HG03064 (cell line): ENCODE results near the gene SEMA3B.
"Not testable (repeated sequence)": the region's sequence is repeated elsewhere in the genome, so short reads cannot be mapped to it uniquely, and the experiment has no call there.

ENCODE experiments used
- ATAC-seq: cut with Tn5 transposase; IDR thresholded peaks from one replicate; pipeline ENCODE4 v1.9.1; 2021; ENCODE audit warnings: low read depth; ENCODE audit not compliant: unreplicated experiment

SEMA3B gene

GRCh38 chr3:50270422-50271224 lies 1.7 kb downstream of the SEMA3B start:
- no peak for ATAC-seq

GRCh38 chr3:50271314-50271936 lies 2.5 kb downstream of the SEMA3B start:
- no peak for ATAC-seq

- not testable (repeated sequence) for ATAC-seq
Observed at GRCh38 chr3:50272538-50272910, 3.6 kb downstream of the SEMA3B start.

- peak; percentile 67 for ATAC-seq
Observed at GRCh38 chr3:50272911-50273688, 4.2 kb downstream of the SEMA3B start.

- no peak for ATAC-seq
Observed at GRCh38 chr3:50273689-50274065, 4.7 kb downstream of the SEMA3B start.

GRCh38 chr3:50274371-50275104 lies 5.6 kb downstream of the SEMA3B start:
- no peak for ATAC-seq

- ATAC-seq, result no peak
Observed at GRCh38 chr3:50275141-50275995, 6.4 kb downstream of the SEMA3B start.

GRCh38 chr3:50275996-50276761 lies 7.2 kb downstream of the SEMA3B start:
- ATAC-seq, result no peak

GRCh38 chr3:50276762-50277101 lies 7.8 kb downstream of the SEMA3B start:
- ATAC-seq, result no peak

- ATAC-seq, result no peak
Observed at GRCh38 chr3:50278123-50278879, 9.4 kb downstream of the SEMA3B start.

GRCh38 chr3:50278880-50279224 lies 9.9 kb downstream of the SEMA3B start, which contains the start of gene LSMEM2:
TSS of gene LSMEM2 (plus strand) at chr3:50279087. CDS start at chr3:50279114, 27 bp downstream.
- ATAC-seq, result no peak

GRCh38 chr3:50279255-50280016 lies 10.5 kb downstream of the SEMA3B start:
- ATAC-seq, result no peak

- not testable (repeated sequence) for ATAC-seq
Observed at GRCh38 chr3:50284121-50284520, 15.2 kb downstream of the SEMA3B start.

GRCh38 chr3:50286322-50287227 lies 17.6 kb downstream of the SEMA3B start:
- no peak for ATAC-seq

GRCh38 chr3:50287262-50287661 lies 18.3 kb downstream of the SEMA3B start:
- no peak for ATAC-seq

GRCh38 chr3:50288387-50289007 lies 19.6 kb downstream of the SEMA3B start:
- no peak for ATAC-seq
